Left renal cortex interstitium (tissue), 4 donors: Measurements from ENCODE around the gene PLA2G4B. TPM values are rescaled to one million over a fixed set of nuclear protein-coding genes. Genes with fewer than 3 reads are reported as not detected.

Source experiments
- DNase-seq, 4 donors: peaks; one replicate each; pipeline ENCODE4 v3.0.0-alpha.2; 2013; ENCODE audit warnings: low read depth in 4 of 4, low spot score in 2 of 4, missing footprints in 1 of 4
- polyA plus RNA-seq, 4 donors: library from polyadenylated mRNA; unstranded; fragments of 120-200 nt; gene quantifications; one replicate each; pipeline ENCODE4 v1.2.1, GENCODE V29; 2013; ENCODE audit not compliant: insufficient read length in 4 of 4

PLA2G4B gene
- polyA plus RNA-seq, 4 donors, result 5.4 to 21.3 (median 12.9) TPM

DNA sequence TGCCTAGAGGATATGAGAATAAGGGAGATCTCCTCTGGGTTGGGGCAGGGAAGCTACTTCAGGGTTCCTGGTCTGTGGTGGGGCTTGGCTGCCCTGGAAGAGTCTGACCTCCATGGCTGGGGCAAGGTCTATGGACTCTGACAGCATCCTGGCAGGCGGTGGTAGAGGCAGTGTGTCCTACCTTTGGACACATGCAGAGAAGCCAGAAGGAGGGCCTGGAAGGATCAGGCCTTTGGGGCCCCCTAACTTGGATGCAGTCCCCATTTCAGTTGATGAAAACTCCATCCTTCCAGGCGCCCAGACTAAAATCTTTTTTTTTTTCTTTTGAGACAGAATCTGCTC, 44.8 kb downstream of the PLA2G4B start:
- DNase-seq, result no peak

DNA sequence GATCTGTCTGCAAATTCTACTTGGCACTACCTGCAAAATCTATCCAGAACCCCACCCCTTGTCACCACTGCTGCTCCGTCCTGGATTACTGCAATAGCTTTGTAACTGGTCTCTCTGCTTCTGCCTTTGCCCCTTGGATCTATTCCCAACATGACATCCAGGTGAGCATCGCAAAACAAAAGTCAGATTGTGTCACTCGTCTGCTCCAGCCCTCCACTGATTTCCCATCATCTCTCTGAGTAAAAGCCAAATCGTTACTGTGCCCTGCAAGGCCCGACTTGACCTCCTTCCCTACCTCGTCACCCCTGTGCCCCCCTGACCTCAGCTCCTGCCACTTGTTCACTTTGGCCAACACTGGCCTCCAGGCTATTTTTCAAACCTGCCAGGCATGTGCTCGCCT, 45.8 kb downstream of the PLA2G4B start:
- no peak for DNase-seq

DNA sequence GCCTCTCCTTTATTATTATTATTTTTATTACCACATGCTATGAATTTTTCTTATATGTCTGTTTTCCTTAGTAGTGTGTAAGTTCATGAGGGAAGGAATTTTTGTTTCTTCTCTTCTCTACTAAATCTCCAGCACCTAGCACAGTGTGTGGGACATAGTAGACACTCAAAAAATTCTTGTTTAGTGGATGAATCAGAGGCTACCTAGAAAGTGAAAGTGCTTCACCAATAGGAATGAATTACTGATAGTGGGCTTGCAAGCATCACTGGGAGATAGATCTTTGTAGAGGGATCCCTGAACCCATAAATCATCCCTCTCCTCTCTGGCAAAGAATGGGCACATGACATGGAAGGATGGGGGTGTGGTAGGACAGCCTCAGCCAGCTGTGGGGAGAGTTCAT, 46.7 kb downstream of the PLA2G4B start:
- DNase-seq, result no peak

DNA sequence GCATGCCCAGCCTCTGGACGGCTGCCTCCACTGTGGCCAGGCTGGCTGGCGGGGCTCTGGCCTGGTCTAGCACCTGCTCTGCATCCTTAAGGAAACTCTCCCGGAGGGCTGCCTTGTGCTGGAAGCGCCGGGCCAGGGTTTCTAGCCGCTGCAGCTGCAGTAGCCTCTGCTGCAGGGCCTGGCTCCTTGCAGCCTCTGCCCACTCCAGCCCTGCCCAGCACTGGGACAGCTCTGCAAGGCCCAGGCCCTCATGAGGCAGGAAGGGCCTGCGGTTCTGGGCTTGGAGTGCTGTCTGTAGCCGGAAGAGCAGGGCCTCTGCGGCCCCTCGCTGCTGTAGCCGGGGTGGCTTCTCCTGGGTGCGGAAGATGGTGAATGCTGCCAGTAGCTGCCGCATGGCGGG, 47.2 kb downstream of the PLA2G4B start:
- DNase-seq, result no peak

DNA sequence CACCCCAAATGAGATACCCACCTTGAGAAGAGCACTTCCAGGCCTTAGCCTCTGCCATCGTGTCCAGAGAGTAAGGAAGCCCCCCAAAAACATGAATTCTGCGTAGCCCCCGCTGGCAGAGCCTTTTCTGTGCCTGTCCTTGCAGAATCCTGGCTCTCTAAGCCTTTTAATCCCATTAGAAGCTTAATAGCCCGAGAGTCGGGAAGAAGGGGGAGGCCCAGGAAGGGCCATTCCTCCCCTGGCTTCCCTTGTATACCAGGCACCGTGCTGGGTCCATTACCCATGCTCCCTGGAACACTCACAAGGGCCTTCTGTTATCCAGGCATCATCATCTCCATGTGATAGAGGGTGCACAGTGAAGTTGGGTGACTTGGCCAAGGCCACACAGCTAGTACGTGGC, 48.1 kb downstream of the PLA2G4B start:
- no peak for DNase-seq

DNA sequence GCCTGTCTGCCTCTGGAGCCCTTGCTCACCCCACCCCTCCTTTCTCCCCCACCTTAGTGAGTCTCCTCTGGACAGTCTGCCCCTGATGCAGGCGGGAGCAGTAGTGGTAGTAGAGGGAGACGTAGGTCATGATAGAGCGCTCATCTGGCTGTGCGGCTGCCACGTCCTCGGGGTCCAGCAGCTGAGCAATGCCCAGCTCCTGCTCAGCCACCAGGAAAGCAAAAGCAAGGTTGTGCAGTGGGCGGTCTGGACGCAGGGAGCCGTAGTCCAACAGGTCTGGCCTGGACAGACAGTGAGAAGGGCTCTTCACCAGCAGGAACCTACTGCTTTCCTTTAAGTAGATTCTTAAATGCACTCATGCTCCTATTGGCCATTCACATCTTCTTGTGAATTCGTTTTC, 48.5 kb downstream of the PLA2G4B start:
- DNase-seq, result no peak

DNA sequence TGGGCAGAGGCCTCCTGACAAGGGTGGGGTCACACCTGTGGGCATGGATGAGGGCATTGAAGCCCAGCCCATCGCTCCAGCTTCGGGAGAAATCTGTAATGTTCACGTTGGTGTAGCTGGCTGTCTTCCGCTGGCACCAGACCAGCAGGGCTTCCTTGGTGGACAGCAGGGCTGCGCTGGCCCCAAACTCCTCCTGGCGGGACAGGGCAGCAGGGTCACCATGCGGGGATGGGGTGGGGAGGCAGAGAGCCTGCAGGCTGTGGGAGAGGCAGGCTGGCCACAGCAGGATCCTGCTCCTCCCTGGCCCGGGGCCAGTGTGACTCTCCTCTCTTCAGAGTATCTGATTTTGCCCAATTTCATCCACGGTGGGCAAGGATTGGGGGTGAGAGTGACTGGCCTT, 49.2 kb downstream of the PLA2G4B start:
- no peak for DNase-seq

DNA sequence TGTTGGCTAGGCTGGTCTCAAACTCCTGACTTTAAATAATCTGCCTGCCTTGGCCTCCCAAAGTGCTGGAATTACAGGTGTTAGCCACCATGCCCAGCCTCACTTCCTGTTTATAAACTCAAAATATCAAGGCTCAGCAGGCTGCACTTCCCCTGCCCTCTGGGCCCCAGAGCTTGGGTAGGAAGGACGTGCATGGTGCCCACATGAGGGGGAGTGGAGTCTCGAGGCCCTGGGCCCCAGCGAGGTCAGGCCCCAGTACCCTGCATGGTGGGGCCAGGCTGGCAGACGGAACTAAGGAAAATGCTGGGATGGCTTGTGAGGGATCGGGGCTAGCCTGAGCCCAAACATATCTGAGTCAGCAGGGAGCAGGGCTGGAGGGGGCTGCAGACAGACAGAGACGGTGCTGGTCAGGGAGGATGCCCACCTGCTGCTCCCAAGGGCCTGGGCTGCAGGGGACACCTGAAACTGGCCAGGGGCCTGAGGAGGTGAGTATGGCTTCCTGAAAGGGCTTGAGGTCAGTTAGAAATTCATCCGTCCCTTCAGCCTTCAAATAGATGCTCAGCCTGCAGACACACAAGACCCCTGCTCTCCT, 50.1 kb downstream of the PLA2G4B start:
- no peak for DNase-seq

DNA sequence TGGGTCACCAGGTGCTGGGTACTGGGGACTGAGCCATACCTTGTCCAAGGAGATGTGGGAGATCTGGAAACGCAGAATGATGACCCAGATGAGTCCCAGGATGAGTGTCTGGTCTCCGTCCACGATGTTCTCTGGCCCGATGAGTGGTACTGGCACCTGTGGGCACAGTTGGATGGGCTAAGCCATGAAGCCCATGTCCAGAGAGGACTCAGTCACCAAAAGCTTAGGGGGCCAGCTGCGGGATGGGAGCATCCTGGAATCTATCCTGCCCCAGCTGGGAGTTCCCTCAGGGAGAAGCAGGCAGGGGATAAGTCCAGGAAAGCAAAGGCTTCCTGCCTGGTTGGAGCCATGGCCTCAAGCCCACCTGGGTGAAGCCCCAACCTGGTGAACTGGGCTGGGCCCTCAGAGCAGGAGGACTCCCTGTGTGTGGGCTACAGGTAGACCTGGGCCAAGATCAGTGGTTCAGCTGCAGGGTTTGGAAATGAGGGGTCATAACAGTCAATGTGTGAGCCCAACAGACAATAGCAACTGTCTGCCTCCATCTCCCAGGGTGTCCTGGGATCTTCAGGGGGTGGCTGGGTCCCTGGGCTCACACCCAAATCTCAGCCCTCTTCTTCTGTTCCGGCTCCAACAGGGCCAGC, 51.5 kb downstream of the PLA2G4B start:
- DNase-seq, result no peak

DNA sequence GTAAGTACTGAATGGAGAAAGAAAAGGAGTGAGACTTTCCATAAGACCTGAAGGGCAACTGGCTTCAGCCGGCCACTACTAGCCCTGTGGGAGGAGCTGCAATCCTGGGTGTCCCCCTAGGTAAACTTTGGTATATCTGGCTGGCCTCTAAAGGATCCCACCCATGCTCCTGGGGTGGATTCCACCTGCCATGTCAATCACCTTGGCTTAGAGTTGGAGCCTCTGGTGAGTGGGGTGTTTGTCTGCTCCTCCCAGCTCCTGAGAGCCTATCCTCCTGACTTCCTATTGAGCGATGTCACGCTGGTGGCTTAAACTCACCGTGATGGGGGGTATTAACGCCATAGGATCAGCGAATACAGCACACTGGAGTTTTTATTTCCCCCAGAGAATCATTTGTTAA, 52.6 kb downstream of the PLA2G4B start:
- DNase-seq, result no peak

DNA sequence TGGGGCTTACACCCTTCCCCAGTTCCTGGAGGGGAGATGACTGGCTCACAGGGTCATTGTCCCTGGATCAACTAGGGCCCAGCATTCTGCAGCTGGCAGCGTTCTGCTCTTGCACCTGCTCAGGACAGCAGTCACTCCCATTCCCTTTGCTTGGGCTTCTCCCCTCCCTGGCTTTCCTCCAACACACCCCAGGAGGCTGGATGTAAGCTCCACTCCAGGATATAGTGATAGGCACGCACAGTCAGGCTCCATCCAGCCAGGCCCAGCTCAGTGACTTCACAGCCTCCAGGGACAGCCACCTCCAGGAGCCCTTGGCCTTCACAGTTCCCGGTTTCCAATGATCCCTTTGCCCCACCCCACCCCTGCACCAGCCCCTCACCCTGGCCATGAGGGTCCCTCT, 53.3 kb downstream of the PLA2G4B start:
- DNase-seq, result no peak

DNA sequence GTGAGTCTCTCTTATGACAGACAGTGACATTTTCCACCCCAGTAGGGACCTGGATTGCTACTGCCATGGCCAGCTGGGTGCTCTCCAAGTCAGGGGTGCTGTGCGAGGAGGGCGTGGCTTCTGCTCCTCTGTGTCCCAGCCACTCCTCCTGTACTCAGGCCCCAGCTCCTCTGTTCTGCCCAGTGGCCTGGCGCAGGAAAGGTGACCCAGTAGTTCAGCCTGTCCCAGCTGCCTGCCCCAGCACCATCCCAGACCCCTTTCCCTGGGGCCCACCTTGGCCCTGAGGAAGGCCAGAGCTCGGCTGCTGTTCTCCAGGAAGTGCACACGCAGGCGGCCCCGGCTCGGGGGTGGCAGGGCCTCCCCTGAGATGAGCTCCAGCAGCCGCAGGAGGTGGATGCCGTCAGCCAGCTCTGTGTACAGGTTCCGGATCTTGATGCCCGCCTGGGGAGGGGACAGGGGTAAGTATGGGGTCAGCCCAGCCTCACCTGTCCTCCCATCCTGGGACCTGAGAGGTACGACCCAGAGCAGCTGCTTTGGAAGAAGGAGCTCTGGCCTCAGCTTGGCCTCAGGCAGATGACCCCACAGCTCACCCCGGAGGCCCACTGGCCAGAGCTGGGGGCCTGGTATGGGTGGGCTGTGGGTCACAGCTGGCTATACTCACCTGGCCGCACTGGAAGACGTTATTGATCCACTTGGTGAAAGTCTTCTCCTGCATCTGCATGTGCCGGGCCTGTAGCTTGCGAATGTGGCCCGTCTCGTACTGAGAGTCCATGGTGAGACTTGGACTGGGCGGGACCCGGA, 54.2 kb downstream of the PLA2G4B start:
- no peak for DNase-seq

DNA sequence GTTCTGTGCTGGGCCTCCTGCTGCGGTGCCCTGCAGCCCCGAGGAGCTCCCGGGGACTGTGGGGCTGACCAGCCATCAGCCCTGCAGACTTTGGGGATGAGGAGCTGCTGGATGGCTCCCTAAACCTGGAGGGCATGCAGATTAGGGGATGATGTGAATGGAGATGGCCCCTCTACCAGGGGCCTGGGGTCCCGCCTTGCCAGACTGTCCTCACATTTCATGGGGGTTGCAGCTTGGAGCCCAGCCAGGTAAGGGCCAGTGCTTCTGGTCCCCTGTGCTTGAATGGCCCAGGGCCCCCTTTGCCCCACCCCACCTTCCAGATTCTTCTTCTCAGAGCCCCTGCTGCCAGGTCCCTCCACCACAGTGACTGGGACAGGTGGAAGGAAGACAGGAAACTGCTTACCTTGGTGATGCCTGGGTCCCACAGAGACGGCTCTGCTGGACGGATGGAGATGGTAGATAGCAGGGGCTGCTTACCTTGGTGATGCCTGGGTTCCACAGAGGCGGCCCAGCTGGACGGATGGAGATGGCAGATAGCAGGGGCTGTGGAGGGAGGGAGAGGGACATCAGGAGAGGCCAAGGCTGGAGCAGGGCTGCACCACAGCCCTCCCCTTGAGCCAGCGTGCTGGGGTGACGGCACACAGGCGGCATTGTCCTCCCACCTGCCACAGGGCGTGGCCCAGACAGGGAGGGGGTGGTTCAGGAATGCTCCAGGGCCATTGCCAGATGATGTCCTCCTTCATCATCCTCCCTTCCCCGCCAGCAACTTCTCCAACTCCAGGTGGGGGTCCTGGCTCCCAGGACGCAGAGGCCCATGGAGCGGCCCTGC, 55.0 kb downstream of the PLA2G4B start, which contains the start of gene SPTBN5:
TSS of gene SPTBN5 (minus strand) at position 632 of the 829 bp plus-strand sequence. CDS start at position 76, 556 bp downstream.
- DNase-seq, result no peak

DNA sequence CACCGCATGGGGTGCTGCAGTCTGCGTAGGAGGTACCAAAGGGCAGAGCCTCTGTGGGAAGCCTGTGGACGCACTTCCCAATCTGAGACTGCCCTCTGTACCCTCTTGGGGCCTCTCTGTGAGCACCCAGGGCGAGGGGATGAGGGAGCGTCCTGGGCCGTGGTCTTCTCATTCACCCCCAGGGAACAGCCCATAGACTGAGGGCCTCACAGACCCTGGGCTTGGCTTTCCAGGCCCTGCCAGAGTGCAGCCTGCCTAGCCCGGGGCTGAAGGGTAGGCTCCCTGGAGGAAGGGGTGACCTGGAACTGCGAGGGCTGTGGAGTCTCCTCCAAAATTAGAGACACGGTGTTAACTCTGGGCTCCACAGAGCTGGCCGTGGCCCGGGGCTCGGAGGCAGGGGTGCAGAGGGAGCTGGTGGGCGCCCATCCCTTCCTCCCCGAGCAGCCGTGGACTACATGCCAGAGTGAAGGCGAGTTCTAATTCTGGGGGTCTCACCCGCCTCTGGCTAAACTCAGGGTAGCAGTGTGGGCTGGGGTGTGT, 55.7 kb downstream of the PLA2G4B start:
- no peak for DNase-seq

DNA sequence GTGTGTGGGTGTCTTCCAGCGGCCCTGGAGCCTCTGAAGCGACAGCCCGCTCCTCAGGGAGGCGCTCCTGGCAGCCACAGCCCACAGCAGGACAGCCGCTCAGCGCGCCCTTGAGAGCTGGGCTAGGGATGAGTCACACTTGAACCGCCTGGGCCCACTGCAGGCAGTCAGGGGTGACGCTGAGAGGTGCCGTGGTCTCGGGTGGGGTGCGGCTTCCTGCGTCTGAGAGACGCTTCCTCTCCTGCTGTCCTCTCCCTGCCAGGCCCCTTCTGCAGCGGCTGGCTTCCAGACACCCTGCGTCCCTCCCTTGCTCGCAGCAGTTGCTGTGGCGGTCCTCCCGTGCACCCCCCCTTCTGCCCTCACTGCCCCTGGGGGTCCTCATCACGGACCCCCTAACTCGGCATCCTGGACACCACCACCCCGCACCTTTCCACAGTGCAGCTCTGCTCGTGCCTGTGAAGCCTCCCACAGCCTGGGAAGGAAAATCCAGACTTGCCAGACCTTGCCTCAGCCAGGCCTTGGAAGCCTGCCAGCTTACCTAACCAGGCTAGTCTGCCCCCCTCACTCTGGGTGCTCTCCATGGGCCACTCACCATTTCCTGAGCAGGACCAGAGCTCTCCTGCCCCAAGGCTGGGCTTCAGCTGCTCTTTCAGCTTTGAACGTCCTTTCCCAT, 56.3 kb downstream of the PLA2G4B start:
- no peak for DNase-seq

DNA sequence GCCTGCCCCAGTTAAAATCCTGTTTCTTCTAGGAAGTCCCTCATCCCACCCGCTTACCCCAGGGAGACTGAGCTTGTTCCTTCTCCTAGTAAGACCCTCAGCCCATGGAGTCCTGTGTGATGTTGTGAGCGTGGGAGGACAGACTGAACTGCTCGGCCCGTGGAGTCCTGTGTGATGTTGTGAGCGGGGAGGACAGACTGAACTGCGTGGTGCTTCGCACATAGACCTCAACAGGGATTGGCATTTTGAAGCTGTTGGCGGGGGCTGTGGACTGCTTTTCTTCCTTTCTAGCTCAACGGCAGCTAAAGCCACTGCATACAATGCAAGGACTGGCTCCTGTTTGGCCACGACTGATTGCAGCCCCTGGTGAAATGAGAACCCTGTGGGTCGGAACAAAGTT, 56.8 kb downstream of the PLA2G4B start:
- no peak for DNase-seq

DNA sequence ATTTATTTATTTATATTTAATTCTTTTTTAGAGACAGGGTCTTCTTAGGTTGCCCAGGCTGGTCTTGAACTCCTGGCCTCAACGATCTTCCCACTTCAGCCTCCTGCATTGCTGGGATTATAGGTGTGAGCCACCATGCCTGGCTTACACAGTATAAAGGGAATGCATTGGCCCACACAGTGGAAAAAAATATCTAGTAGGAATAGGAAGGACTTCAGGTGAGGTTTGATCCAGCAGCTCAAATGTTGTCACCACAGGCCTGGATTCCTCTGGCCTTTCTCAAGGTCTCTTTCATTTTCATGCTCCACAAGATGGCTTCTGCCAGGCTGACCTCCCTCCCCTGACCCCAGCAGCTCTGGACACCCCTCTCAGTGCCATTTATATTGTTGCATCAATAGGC, 57.3 kb downstream of the PLA2G4B start:
- DNase-seq, result no peak

DNA sequence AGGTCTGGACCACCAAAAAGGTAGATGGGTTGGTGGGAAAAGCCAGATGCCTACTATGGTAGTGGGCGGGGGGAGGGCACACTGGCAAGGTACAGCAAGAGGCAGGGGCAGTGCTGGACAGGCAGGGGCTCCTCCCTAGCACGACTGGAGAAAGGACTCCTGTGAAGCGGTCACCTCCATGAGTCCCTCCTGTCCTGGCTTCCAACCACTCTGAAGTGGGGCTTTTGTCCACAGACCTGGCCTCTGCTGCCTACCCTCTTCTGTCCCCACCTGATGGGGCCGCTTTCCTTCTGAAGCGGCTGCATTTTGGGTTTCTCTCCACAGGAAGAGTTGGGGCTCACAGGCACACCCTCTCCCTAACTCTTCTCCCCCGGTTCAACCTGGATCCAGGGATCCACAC, 57.9 kb downstream of the PLA2G4B start:
- DNase-seq, result no peak

DNA sequence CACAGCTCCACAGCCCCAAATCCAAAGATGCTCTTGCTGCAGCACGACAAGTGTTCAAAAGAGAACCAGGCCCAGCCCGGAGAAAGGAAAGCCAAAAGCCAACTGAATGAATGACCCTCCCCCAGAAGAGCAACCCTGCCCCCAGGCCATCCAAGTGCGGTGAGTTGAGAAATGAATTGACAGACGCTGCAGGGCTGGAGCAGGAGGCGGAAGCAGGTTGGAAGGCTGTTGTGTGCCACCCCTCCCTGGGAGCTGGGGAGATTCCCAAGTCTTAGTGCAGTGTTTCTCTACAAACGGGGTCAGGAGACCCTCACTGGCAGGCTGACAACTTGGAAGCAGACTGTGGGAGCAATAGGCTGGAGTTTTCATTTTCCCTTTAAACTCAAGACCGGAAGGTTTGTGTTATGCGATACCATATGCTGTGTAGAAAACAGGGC, 58.7 kb downstream of the PLA2G4B start:
- peak in 1 of 4 donors; percentile 53 for DNase-seq
